Sigmoid colon (tissue), 7 donors: ENCODE results near the gene PCSK7. TPM values are rescaled to one million over a fixed set of nuclear protein-coding genes. Genes with fewer than 3 reads are reported as not detected.
A peak's percentile ranks its signal among the peaks of the same experiment; 100 is the strongest.

Experiments
- DNase-seq: peaks from one replicate; pipeline ENCODE4 v3.0.0-alpha.2; 2019
- H3K27ac ChIP-seq, 4 donors: fragments of 200-600 bp; sonication (generic); one replicate each; pipeline ENCODE4 v1.5.1; 2016 to 2019; ENCODE audit warnings: mild to moderate bottlenecking in 1 of 4
- H3K27me3 ChIP-seq, 3 donors: fragments of 200-600 bp; sonication (generic); one replicate each; pipeline ENCODE4 v1.5.1; 2019; ENCODE audit warnings: mild to moderate bottlenecking in 1 of 3
- H3K36me3 ChIP-seq, 4 donors: fragments of 200-600 bp; sonication (generic); one replicate each; pipeline ENCODE4 v1.5.1; 2016 to 2019
- H3K4me1 ChIP-seq, 4 donors: fragments of 200-600 bp; sonication (generic); one replicate each; pipeline ENCODE4 v1.5.1; 2017 to 2019
- H3K4me3 ChIP-seq, 4 donors: fragments of 200-600 bp; sonication (generic); one replicate each; pipeline ENCODE4 v1.5.1; 2017 to 2019; ENCODE audit warnings: mild to moderate bottlenecking in 2 of 4, moderate library complexity in 1 of 4
- H3K9me3 ChIP-seq, 4 donors: fragments of 200-600 bp in 3 of 4; sonication (generic) in 3 of 4; one replicate each; pipeline versions ENCODE4 v1.5.1 to v1.6.1; 2013 to 2019
- EP300 ChIP-seq, 4 donors: sonication (generic); formaldehyde crosslinking; IDR thresholded peaks; one replicate each; pipeline ENCODE4 v1.6.1; 2017; ENCODE audit warnings: antibody characterized with exemption in 4 of 4
- POLR2A ChIP-seq, 2 donors: fragments of 450-650 bp; IDR thresholded peaks; one replicate each; pipeline ENCODE4 v1.6.1; 2016; ENCODE audit warnings: antibody characterized with exemption in 2 of 2, mild to moderate bottlenecking in 2 of 2, moderate library complexity in 2 of 2
- POLR2AphosphoS5 ChIP-seq, 4 donors: sonication (generic); formaldehyde crosslinking; IDR thresholded peaks; one replicate each; pipeline ENCODE4 v1.6.1; 2017; ENCODE audit warnings: antibody characterized with exemption in 4 of 4
- WGBS, 2 donors: extraction: QIAGEN DNeasy Blood & Tissue Kit; methylation state at CpG; one replicate each; pipeline ENCODE4 v1.1.7; 2013; 5-methylcytosine and 5-hydroxymethylcytosine counted together
- intact Hi-C: fragments of 100-400 bp; cut with DNase I; formaldehyde crosslinking; loops from one replicate; pipeline ENCODE4 v1.15.1; 2023
- polyA plus RNA-seq, 3 donors: library from polyadenylated mRNA; stranded (reverse); fragments of 200-250 nt; gene quantifications; one replicate each; pipeline ENCODE4 v1.2.3, GENCODE V29; 2013
- total RNA-seq, 4 donors: library from RNA; depleted of rRNA; stranded (reverse); fragments of >200 nt; gene quantifications; one replicate each; pipeline ENCODE4 v1.1.0, GENCODE V29; 2016
- TF ChIP-seq, protein P1 (sequence below), 4 experiments: fragments of 450-650 bp in 3 of 4; fragments of 200-600 bp in 1 of 4; IDR thresholded peaks; one replicate each; pipeline ENCODE4 v1.5.1; 2016 to 2019; ENCODE audit warnings: antibody characterized with exemption in 4 of 4, mild to moderate bottlenecking in 3 of 4, moderate library complexity in 2 of 4
- donor health status: healthy with polysubstance abuse.
- donor health status: Bipolar disorder and iron deficiency.
- donor health status: healthy.

The PCSK7 gene
- total and polyA plus RNA-seq, 7 donors = 18.0 to 116 (median 29.8) TPM

DNA sequence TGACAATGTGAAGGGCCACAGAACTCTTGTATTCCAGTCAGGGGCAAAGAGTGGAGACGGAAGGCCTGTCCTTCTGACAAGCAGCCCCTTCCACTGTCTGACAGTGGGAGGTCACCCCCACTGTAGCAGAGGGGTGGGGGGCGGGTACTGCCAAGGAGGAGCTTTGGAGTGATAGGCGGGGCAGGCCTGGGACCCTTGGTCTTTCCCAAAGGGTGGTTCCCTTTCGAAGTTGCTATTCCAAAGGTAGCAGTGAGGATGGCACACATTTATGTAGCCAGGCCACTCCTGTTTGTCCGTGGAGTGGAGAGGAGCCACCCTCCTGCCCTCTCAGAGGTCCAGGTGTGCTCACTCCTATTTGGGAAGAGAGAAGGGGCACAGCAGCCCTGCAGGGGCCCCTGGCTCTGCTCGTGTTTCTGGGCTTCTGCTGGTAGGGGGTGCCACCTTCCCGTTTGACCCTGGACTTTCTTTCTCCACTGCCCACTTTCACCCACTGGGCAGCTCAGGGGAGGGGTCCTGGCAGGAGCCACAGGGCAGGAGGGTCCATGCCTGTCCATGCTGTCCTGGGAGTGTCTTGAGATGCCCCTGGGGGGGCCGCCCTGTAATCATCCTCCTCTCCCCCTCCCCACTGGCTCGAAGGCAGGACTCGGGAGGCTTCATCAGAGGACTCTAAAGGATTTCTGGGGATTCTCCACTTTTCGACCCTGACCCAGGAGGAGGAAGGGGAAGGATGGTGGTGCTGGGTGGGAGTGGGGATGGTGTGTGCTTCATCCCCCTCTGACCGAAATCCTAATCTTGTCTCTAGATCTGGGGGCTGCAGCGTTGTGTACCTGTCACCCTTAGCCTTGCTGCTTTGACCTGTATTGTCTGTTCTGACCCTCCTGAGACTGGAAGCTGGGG, 31.7 kb downstream of the PCSK7 start:
- H3K9me3 ChIP-seq = no peaks in the 10 kb centered on the region
- 65 to 67% methylated on average over 13 of the region's 13 CpGs for WGBS, 2 donors
- peaks cover 0 to 49% (median 44%) of the 10 kb centered on the region in 4 donors for H3K4me1 ChIP-seq
- no peaks in the 10 kb centered on the region for H3K27me3 ChIP-seq
- TF ChIP-seq EP300 (IDR thresholded peaks at IDR 0.05) = no peak
- TF ChIP-seq POLR2AphosphoS5 (IDR thresholded peaks at IDR 0.05) = peak; percentile 32 to 61 (median 59)
- peak in 1 of 2 donors; percentile 33 for TF ChIP-seq POLR2A (IDR thresholded peaks at IDR 0.05)
- peak overlapping the region; percentile 90 to 99 (median 96) for H3K27ac ChIP-seq
- intact Hi-C loops = loop anchor here (5.0 kb wide), 1 partner anchor 53 kb away; no protein-coding TSS in a partner anchor
- H3K4me3 ChIP-seq = peak overlapping the region; percentile 59 to 90 (median 86)
- DNase-seq = no peak
- H3K36me3 ChIP-seq = peaks cover 30 to 57% (median 39%) of the 10 kb centered on the region in 4 donors

DNA sequence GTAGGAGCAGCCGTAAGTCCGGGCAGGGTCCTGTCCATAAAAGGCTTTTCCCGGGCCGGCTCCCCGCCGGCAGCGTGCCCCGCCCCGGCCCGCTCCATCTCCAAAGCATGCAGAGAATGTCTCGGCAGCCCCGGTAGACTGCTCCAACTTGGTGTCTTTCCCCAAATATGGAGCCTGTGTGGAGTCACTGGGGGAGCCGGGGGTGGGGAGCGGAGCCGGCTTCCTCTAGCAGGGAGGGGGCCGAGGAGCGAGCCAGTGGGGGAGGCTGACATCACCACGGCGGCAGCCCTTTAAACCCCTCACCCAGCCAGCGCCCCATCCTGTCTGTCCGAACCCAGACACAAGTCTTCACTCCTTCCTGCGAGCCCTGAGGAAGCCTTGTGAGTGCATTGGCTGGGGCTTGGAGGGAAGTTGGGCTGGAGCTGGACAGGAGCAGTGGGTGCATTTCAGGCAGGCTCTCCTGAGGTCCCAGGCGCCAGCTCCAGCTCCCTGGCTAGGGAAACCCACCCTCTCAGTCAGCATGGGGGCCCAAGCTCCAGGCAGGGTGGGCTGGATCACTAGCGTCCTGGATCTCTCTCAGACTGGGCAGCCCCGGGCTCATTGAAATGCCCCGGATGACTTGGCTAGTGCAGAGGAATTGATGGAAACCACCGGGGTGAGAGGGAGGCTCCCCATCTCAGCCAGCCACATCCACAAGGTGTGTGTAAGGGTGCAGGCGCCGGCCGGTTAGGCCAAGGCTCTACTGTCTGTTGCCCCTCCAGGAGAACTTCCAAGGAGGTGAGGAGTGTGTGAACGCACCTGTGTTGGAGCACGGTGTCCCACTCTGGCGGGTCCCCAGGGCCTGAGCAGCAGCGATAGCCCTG, 32.6 kb downstream of the PCSK7 start, which contains the start of gene TAGLN:
TSS of gene TAGLN (plus strand) at position 318 of the 863 bp plus-strand sequence. CDS start 3,644 bp downstream, outside the sequence.
- Histone ChIP-seq H3K4me1 (peaks cover 0 to 40% (median 35%) of the 10 kb centered on the region in 4 donors), H3K27me3 (no peaks in the 10 kb centered on the region), H3K9me3 (no peaks in the 10 kb centered on the region), H3K36me3 (peaks cover 23 to 51% (median 35%) of the 10 kb centered on the region in 4 donors), H3K4me3 (peak within 1 kb of the TSS; percentile 59 to 90 (median 86)), H3K27ac (peak within 1 kb of the TSS; percentile 90 to 99 (median 96))
- TF ChIP-seq POLR2AphosphoS5 (IDR thresholded peaks at IDR 0.05) (peak; percentile 96 to 99 (median 98)), POLR2A (IDR thresholded peaks at IDR 0.05) (peak; percentile 86 to 97), EP300 (IDR thresholded peaks at IDR 0.05) (peak in 2 of 4 donors; percentile 42 to 62)
- TF ChIP-seq, protein P1, sequence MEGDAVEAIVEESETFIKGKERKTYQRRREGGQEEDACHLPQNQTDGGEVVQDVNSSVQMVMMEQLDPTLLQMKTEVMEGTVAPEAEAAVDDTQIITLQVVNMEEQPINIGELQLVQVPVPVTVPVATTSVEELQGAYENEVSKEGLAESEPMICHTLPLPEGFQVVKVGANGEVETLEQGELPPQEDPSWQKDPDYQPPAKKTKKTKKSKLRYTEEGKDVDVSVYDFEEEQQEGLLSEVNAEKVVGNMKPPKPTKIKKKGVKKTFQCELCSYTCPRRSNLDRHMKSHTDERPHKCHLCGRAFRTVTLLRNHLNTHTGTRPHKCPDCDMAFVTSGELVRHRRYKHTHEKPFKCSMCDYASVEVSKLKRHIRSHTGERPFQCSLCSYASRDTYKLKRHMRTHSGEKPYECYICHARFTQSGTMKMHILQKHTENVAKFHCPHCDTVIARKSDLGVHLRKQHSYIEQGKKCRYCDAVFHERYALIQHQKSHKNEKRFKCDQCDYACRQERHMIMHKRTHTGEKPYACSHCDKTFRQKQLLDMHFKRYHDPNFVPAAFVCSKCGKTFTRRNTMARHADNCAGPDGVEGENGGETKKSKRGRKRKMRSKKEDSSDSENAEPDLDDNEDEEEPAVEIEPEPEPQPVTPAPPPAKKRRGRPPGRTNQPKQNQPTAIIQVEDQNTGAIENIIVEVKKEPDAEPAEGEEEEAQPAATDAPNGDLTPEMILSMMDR (IDR thresholded peaks at IDR 0.05) = no peak
- intact Hi-C loops = loop anchor here (5.0 kb wide), 1 partner anchor 52 kb away; no protein-coding TSS in a partner anchor
- peak; percentile 97 for DNase-seq
- WGBS, 2 donors = 46 to 47% methylated on average over 34 of the region's 34 CpGs

DNA sequence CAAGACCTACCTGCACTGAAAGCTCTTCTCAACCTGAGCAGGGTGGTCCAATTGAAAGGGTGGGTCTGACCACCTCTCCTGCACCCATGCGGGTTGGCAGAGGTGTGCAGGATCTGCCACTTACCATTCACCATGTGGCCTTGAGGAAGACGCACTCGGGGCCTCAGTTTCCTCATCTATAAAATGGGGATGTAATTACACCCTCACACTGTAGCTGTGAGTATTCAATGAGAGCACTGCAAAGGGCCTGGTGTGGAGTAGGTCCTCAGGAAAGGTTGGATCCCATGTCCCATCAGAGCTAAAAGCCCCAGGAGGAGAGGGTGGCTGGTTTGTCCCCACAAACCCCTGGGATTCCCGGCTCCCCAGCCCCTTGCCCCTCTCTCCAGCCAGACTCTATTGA, 33.3 kb downstream of the PCSK7 start:
- WGBS, 2 donors = 53 to 71% methylated on average over 4 of the region's 4 CpGs
- intact Hi-C loops = loop anchor here (1.0 to 5.0 kb wide), 2 partner anchors 24 to 51 kb away; no protein-coding TSS in a partner anchor
- DNase-seq = no peak
- Histone ChIP-seq H3K36me3 (peaks cover 18 to 51% (median 33%) of the 10 kb centered on the region in 4 donors), H3K4me3 (peak overlapping the region; percentile 59 to 90 (median 86)), H3K27me3 (no peaks in the 10 kb centered on the region), H3K27ac (peak overlapping the region; percentile 90 to 99 (median 96)), H3K9me3 (no peaks in the 10 kb centered on the region), H3K4me1 (peaks cover 0 to 33% (median 30%) of the 10 kb centered on the region in 4 donors)
- TF ChIP-seq POLR2AphosphoS5 (IDR thresholded peaks at IDR 0.05) (no peak), POLR2A (IDR thresholded peaks at IDR 0.05) (no peak), EP300 (IDR thresholded peaks at IDR 0.05) (no peak)
- TF ChIP-seq, protein P1 (IDR thresholded peaks at IDR 0.05) = no peak

DNA sequence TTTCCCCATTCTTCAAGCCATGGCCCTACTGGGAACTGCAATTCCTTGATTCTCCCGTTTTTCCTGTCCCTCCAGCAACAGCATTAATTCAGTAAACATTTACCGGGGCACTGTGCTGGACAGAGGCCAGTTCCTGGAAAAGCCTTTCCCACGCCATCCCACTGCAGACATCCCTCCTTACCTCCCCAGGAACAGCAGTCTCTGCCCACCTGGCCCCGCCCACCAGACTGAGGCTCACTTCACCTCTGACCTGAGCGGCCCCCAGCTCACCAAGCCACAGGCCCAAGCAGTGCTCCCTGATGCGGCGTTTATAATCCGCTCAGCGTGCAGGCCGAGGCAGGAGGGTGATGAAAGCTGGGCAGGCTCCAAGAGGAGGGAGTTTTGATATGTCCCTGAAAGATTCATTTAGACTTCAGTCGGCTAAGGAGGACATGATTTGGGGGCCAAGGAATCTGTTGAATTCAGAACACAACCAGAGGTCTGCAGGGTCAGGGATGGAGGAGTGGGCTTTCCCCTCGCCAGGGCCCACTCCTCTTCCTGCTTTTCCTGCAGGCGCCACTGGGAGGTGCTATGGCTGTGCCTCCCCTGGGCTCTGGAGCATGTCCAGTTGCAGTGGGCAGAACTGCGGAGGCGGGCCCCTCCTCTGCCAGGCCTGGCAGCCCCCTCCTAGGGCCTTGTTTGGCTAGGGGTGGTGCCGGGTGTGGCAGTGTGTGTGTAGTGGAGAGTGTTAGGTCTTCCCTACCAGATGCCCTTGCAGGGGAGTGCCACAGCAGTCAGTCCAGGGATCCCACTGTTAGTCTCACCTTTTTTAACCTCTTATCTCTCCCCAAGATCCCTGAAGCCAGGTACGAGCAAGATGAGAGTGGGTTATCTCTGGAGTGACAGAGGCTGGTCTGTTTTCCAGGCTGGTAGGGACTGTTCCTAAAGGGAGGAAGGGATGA, 34.1 kb downstream of the PCSK7 start:
- H3K27ac ChIP-seq = peak overlapping the region; percentile 90 to 99 (median 96)
- no peaks in the 10 kb centered on the region for H3K9me3 ChIP-seq
- peak in 1 of 4 donors; percentile 30 for TF ChIP-seq EP300 (IDR thresholded peaks at IDR 0.05)
- TF ChIP-seq POLR2AphosphoS5 (IDR thresholded peaks at IDR 0.05) = peak; percentile 82 to 89 (median 87)
- TF ChIP-seq POLR2A (IDR thresholded peaks at IDR 0.05) = peak; percentile 55 to 62
- TF ChIP-seq, protein P1 (IDR thresholded peaks at IDR 0.05) = peak; percentile 79 to 83 (median 80)
- intact Hi-C loops = loop anchor here (1.0 to 5.0 kb wide), 3 partner anchors 17 to 50 kb away; no protein-coding TSS in a partner anchor
- H3K4me3 ChIP-seq = peak overlapping the region; percentile 59 to 90 (median 86)
- no peaks in the 10 kb centered on the region for H3K27me3 ChIP-seq
- H3K36me3 ChIP-seq = peaks cover 19 to 51% (median 32%) of the 10 kb centered on the region in 4 donors
- WGBS, 2 donors = 19 to 64% methylated on average over 17 of the region's 17 CpGs
- peak; percentile 95 for DNase-seq
- peaks cover 0 to 25% (median 21%) of the 10 kb centered on the region in 4 donors for H3K4me1 ChIP-seq
